GM21825 (cell line): Measurements from ENCODE around the gene GPR158.
"Not testable (repeated sequence)": the region's sequence is repeated elsewhere in the genome, so short reads cannot be mapped to it uniquely, and the experiment has no call there.

ENCODE experiments used
- ATAC-seq: cut with Tn5 transposase; IDR thresholded peaks from one replicate; pipeline ENCODE4 v1.9.1; 2021; ENCODE audit warnings: mild to moderate bottlenecking, moderate library complexity; ENCODE audit not compliant: unreplicated experiment

The GPR158 gene, protein sequence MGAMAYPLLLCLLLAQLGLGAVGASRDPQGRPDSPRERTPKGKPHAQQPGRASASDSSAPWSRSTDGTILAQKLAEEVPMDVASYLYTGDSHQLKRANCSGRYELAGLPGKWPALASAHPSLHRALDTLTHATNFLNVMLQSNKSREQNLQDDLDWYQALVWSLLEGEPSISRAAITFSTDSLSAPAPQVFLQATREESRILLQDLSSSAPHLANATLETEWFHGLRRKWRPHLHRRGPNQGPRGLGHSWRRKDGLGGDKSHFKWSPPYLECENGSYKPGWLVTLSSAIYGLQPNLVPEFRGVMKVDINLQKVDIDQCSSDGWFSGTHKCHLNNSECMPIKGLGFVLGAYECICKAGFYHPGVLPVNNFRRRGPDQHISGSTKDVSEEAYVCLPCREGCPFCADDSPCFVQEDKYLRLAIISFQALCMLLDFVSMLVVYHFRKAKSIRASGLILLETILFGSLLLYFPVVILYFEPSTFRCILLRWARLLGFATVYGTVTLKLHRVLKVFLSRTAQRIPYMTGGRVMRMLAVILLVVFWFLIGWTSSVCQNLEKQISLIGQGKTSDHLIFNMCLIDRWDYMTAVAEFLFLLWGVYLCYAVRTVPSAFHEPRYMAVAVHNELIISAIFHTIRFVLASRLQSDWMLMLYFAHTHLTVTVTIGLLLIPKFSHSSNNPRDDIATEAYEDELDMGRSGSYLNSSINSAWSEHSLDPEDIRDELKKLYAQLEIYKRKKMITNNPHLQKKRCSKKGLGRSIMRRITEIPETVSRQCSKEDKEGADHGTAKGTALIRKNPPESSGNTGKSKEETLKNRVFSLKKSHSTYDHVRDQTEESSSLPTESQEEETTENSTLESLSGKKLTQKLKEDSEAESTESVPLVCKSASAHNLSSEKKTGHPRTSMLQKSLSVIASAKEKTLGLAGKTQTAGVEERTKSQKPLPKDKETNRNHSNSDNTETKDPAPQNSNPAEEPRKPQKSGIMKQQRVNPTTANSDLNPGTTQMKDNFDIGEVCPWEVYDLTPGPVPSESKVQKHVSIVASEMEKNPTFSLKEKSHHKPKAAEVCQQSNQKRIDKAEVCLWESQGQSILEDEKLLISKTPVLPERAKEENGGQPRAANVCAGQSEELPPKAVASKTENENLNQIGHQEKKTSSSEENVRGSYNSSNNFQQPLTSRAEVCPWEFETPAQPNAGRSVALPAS (N-terminal part only)

DNA sequence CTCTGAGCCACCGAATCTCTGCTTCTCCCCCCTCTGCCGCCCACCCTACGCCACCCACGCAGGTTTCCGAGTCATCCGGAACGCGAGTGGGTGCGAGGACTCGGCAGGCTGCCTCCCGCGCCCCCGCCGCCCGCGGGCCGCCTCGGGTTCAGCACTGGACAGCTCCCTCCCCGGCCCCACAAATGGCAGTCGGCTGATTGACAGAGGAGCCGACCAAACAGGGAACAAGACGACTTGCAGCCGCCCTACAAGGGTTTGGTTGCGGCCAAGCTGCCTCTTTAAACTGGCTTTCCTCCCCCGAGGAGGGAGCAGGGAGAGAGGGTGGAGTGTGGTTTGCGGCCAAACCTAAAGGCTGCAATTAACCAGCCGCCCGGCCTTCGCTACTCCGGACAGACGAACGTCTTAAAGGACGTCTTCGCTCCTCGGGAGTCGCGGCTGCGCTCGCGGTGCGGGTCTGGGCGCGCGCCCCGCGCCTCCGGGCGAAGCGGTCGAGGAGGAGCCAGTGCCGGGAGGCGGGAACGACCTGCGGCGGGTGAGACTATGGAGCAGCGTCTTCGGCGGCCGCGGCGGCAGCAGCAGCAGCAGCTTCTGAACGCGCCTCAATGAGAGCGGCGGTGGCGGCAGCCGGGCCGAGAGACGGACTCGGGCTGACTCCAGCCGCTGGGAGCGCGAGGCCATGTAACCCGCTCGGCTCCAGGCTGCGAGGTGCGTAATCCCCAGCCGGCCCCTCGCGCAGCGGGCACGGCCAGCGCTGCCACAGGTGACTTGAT lies at the start of gene GPR158:
Gene GPR158 (plus strand): TSS at position 541 of the 770 bp plus-strand sequence. CDS start 420 bp downstream, outside the sequence.
- ATAC-seq, result no peak

DNA sequence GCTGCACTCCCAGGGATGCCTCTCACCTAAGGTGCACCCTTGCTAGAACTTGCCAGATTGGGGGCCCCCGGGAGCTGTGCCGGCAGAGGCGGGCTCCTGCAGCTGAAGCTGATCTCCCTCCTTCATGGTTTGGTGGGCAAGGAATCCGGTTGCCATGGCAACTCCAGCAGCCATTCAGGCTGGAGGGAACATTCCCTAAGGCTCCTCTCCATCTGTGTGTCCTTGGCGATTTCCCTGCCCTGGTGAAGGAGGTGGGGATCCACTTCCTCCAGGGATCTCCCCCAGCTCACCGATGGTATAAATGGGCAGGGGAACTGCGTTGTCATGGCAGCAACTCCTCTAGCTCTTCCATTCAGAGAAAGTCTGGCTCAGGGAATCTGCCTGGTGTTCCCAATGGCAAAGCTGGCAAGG lies 49.6 kb upstream of the GPR158 start:
- ATAC-seq, result no peak

DNA sequence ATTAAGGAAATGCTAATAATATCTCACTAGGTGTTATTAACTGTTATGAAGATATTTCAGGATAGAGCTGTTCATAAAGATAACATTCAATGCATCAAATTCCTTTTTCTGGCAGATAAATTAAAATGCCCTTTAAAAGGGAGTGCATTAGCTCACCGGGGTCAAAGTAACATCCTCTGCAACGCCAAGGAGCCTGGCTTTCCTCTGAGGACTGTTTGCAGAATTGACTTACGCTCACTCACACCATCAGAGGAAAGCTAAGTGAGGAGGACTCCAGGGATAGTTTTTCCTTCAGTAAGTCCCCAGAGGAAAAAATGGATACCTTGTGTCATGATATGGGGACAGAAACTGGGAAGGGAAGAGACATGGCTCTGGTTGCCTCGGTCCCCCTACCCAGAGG lies 45.2 kb upstream of the GPR158 start:
- ATAC-seq, result no peak

DNA sequence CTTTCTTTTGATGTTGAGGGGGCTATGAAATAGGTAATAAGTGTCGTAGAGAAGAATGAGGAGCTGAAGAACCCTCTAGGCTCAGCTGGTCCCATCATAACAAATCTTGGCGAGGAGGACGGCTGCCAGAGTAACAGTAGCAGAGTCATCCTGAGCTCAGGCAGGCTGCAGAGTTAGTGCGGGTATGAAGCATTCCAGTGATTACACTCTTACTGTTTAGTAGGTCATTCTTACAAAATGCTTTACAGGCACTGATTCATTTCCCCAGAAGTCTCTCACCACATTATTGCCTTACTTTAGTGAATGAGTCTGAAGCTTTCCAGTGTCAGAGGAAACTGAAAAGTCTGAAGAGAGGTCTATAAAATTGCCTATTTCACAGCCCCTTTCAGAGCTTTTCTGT lies 43.9 kb upstream of the GPR158 start:
- ATAC-seq, result no peak

DNA sequence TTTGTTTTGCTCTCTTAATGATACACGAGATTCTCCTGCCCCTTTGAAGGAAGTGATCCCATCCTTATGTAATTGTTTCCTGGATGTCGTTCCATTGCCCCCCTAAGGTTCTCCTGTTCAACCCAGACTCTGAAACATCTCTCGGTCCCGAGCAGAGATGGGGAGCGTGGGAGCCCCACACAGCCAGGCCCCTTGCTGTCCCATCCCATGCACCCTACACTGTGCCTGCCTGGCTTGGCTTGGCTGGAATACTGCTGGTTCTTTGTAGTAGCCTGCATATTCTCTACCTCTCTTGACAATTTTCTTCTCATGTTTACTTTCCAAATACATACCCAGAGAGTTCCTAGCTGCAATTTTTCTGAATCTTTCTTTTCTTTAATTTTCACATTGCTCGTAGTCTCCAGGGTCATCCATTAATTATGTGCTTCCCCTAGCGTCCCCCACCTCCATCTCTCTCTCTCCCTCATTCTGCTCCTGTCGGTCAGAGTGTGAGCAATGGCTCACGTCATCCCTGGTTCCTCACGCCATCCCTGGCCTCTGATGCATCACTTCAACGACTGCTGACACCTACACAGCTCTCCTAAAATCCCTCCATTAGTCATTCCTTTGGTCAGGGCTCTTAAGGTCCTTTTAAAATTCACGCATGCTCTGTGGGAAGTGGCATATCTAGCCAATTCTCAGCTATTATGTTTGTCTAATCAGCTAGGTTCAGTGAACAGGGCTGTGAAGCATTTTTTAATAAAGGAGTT lies 32.5 kb upstream of the GPR158 start:
- no peak for ATAC-seq

DNA sequence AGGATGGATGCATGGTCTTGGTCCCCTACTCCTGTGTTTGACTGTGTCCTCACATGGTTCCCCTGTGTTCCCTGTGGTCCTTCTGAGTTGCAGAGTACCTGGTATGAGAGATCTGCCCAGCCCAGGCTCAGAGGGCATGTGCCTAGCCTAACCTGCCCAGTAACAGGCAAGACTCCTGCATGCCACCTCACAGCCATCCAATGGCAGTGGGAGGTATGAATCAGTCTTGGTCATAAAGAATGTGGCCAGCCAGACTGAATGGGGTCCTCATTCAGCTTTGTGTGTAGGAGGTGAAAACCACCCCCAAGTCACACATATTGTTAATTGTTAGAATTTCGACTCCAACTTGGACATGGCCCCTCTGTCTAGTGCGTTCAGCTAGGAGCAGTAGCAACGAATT lies 17.2 kb upstream of the GPR158 start:
- ATAC-seq, result no peak

DNA sequence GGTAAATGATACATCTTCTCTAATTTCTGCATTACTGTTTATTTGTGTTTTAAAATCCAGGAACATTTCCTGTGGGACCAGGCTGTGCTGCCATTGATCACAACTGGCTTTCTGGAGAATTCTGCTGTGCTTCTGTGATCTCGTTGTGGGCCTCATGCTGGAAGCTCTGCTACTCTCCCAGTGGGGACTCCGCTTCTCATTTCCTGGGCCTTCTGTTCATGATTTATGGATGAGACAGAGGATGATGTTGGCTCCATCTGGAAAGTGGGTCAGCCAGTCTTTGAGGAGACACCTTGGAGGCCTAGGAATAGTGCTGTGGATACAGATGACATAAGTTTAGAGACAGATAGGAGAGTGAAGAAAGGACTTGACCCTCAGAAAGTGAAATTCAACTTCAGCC lies 15.2 kb upstream of the GPR158 start:
- no peak for ATAC-seq

DNA sequence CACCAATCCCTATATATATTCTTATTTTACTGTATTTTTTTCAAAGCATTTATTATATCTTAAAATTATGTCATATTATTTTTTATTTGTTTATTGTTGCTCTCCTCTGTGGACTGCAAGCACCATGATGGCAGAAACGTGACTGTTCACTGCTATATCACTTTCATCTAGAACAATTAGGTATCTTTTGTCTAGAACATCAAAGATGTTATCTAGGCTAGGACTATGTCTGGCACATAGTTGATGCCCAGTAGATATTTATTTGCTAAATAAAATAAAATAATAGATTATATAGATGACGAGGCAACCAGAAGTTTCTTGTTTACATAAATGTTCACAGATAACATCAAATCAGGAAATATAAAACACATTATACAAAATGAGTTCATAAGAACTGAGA lies 12.4 kb upstream of the GPR158 start:
- no peak for ATAC-seq

DNA sequence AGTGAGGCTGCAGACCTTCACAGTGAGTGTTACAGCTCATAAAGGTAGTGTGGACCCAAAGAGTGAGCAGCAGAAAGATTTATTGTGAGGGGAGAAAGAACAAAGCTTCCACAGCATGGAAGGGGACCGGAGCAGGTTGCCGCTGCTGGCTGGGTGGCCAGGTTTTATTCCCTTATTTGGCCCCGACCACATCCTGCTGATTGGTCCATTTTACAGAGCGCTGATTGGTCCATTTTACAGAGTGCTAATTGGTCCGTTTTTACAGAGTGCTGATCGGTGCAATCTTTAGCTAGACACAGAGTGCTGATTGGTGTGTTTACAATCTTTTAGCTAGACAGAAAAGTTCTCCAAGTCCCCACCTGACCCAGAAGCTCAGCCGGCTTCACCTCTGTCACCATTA lies 11.3 kb upstream of the GPR158 start:
- not testable (repeated sequence) for ATAC-seq

DNA sequence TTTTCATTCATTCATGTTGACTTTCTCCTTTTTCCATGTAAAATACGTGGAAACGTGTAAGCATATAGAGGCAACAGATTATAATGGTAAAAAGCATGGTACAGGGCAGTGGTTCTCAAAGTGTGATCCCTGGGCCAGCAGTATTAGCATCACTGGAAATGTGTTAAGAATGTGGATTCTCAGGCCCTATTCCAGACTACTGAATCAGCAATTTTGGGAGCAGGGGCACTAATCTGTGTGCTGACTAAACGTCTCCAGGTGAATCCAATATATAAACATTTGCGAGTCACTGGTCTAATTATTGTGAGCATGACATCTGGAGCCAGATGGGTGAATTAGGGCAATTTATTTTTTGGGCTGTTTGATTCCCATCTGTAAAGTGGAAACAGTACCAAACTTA lies 5.1 kb upstream of the GPR158 start:
- ATAC-seq, result no peak

DNA sequence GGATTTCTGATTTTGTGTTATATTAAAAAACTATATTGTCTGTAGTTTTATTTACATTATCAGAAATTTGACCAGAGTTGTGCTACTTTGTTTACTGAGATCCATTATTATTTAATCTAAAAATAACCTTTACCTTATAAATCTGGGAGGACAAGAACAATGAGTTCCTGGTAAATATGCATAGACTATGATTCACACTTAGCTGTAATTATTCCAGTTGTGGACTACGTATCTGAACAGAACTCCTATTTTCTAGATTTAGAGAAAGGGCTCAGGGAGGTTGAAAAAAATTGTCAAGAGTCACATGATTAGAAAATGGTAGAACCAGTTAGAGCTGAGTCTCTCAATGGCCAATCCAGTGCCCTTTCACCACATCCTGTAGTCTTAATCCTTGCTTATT lies 4.2 kb upstream of the GPR158 start:
- ATAC-seq, result no peak

DNA sequence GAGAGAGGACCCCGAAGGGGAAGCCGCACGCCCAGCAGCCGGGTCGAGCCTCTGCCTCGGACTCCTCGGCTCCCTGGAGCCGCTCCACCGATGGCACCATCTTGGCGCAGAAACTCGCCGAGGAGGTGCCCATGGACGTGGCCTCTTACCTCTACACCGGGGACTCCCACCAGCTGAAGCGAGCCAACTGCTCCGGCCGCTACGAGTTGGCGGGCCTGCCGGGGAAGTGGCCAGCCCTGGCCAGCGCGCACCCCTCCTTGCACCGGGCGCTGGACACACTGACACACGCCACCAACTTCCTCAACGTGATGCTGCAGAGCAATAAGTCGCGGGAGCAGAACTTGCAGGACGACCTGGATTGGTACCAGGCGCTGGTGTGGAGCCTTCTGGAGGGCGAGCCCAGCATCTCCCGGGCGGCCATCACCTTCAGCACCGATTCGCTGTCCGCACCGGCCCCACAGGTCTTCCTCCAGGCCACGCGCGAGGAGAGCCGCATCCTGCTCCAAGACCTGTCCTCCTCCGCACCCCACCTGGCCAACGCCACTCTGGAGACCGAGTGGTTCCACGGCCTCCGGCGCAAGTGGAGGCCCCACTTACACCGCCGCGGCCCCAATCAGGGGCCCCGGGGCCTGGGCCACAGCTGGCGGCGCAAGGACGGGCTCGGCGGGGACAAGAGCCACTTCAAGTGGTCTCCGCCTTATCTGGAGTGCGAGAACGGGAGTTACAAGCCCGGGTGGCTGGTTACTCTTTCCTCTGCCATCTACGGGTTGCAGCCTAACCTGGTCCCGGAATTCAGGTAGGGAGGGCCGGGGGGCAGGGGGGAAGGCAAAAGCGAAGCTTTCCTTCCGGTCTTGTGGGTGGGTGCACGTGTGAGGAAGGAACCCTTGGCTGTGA lies 973 bp downstream of the GPR158 start:
- ATAC-seq, result no peak

DNA sequence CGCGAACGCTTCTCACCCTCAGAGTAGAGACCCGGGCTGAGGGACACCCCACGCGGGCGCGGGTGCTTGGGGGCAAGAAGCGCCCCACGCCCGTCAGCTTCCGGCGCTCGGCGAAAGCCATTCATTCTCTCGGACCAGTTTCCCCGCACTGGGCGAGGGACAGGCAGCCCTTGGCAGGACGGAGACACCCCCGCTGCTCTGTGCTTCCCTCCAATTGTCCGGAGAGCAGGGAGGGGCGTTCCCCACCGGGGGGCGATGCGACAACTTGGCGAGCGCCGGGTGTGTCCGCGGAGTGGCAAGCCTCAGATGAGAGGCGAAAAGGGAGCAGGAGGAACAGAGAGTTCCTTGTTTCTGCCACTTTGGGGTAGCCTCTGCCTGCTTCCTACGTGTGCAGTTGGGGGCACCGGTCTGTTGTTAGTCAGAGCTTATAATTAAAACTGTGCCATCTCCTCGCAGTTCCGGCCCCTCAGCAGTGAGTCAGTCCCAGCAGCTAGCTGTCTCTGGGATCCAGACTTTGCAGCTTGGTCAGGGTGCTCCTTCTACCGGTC lies 1.7 kb downstream of the GPR158 start:
- no peak for ATAC-seq

DNA sequence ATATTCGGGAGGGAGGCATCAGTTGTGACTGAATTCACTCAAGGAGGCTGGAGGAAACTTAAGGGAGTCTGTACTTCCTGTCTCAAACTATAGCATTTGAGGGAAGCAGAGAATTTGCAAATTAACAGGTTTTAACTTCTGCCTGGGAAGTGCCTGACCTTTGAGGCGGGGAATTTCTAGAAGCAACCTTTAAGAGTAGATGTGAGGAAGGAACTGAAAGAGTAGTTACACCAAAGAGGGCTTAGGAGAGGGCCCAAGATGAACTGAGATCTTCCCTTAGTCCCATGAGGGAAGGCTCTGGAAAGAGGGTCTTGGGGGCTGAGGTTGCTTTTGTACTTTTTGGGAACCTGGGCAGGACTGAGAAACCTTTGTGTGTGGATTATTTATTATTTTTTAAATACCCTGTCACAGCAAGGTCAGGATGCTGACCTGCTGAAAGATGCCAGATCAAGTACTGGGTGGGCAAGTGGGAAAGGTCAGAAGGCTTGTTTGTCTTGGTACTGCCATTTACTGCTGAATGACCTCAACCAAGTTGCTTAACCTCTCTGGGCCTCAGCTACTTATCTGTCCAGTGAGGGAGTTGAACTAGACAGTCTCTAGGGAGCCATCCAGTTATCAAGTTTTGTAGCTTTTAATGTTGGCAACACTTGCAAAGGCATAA lies 2.4 kb downstream of the GPR158 start:
- ATAC-seq, result no peak

DNA sequence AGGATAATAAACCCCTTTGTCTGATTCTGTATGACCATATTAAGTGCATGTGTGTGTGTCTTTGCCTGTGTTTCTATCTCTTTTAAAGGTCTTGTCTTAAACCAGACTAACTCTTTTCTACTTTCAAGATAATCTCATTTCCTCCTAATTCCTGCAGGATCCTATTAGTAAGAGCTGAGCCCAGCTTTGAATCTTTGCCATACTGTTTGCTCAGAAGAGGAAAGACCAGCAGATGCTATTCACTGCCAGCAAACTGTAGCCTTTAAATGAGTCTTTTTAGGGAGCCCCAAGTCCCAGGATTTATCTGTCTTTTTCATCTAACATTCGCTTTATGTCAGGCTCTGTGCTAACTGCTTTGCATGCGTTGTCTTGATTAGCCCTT lies 2.9 kb downstream of the GPR158 start:
- no peak for ATAC-seq

DNA sequence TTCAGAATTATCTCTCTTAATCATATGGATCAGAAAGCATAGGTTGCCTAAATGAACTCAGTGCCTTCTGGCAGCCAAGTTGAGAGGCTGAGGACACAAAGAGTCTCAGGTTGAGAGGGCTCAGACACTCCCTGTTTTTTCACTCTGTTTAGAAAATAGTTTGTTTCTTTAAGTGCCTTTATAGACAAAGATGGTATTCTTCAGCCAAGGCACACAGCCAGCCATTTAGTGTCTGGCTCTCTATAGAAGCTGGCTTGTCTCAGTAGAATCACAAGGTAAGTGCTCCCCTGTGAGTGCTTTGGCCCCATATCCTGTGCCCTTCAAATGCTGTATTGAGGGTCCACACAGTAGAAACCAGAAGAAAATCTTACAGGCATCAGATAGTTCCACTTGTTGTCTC lies 3.6 kb downstream of the GPR158 start:
- no peak for ATAC-seq

DNA sequence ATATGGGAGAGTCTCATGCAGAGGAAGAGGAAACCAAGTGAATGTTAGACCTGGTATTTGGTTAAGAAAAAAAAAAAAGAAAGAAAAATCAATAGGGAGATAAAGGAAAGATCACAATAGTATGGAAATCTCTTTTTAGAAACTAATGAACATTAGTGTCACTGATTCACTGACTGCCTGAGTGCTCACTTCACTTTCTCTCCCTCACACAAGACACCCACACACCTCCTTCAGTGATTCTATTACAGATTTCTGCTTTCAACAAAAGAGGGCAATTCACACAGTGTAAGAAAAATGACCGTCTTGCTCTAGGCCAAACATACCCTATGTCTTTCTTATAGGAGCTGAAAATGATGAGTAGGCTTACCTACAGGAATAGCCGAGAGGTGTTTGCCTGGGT lies 6.0 kb downstream of the GPR158 start:
- ATAC-seq, result no peak

DNA sequence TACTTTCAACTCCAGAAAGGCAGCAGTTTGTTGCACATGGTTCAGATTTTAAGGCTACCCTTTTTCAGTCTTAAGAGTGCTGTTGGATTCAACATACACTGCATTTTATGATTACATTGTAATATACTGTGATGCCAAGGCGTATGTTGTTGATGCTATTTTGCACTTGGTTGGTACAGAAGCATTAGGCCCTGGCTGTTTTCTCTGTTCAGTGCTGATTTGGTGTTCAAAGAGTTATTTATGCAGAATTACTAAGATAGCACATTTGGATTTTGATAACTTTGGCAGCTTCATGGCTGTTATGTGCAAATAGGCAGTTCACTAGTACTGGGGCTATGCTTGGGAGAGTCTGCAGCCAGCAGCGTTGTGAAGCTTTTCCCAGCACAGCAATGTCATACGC lies 7.8 kb downstream of the GPR158 start:
- no peak for ATAC-seq
